GM18517 (cell line): ENCODE measurements around the gene OAT.
"Not testable (repeated sequence)": the region's sequence is repeated elsewhere in the genome, so short reads cannot be mapped to it uniquely, and the experiment has no call there.

Experiments
- ATAC-seq: cut with Tn5 transposase; IDR thresholded peaks from one replicate; pipeline ENCODE4 v1.9.1; 2021; ENCODE audit warnings: mild to moderate bottlenecking, moderate library complexity; ENCODE audit not compliant: unreplicated experiment

OAT gene

DNA sequence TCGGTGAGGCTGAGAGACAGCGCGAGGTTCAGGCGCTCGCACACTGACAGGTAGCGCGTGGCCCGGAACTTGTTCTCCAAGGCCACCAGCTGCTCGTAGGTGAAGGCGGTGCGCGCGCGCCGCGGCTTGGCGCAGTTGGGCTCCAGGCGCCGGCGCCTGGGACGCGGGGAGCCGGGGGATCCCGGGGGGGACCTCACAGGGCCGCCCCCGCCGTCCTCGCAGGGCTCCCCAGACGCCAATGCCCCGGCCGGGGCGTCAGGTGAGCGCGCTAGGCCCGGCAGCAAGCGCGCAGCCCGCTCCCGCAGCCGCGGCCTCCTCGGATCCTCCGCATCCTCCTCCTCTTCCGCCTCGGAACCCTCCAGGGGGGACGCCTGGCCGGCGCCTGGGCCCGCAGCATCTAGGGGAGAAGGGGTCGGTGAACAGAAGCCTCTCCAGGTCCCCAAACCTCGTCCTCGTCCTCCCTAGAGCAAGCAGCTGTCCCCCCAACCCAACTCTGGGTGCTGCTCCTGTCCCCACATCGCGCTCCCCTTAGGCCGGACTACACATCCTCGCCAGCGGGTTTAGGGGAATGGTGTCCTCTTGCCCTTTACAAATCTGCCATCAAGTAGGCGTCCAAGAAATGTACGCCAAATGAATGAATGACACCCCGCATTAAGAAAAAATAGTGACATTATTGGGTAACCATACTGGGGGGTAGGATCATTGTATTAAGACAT is 29.2 kb upstream of the OAT start:
- no peak for ATAC-seq

- no peak for ATAC-seq
These were observed 28.4 kb upstream of the OAT start for GRCh38 chr10:124446830-124447750.

- not testable (repeated sequence) for ATAC-seq
These were observed 23.0 kb upstream of the OAT start for GRCh38 chr10:124441694-124442093.

GRCh38 chr10:124436191-124436638 is 17.5 kb upstream of the OAT start:
- ATAC-seq: peak; percentile 83

DNA sequence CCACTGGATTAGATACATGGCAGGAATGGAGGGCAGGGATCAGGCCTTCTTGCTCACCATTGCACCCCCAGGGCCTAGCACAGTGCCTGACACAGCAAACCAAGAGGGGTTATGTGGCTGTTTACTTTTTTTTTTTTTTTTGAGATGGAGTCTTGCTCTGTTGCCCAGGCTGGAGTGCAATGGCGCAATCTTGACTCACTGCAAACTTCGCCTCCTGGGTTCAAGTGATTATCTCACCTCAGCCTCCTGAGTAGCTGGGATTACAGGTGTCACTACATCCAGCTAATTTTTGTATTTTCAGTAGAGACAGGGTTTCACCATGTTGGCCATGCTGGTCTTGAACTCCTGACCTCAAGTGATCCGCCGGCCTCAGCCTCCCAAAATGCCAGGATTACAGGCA is 17.0 kb upstream of the OAT start:
- ATAC-seq: not testable (repeated sequence)

- ATAC-seq: no peak
These were observed 14.7 kb upstream of the OAT start for GRCh38 chr10:124433461-124433860.

GRCh38 chr10:124430077-124430476 is 11.4 kb upstream of the OAT start:
- ATAC-seq: no peak

GRCh38 chr10:124429576-124429975 is 10.9 kb upstream of the OAT start:
- no peak for ATAC-seq

GRCh38 chr10:124428207-124428777 is 9.6 kb upstream of the OAT start:
- no peak for ATAC-seq

GRCh38 chr10:124425227-124425962 is 6.7 kb upstream of the OAT start:
- no peak for ATAC-seq

- no peak for ATAC-seq
These were observed 5.1 kb upstream of the OAT start for GRCh38 chr10:124423813-124424212.

DNA sequence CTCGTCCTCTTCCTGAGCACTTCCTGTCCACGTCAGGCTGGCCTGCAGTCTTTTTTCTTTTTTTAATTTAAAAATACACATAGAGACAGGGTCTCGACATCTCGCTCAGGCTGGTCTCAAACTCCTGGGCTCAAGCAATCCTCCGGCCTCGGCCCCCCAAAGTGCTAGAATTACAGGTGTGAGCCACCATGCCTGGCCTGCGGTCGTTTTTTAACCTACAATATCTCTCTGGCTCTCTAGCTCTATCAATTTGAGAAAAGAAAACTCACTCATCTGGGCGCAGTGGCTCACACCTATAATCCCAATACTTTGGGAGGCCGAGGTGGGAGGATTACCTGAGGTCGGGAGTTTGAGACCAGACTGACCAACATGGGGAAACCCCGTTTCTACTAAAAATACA is 4.0 kb upstream of the OAT start:
- ATAC-seq: no peak

DNA sequence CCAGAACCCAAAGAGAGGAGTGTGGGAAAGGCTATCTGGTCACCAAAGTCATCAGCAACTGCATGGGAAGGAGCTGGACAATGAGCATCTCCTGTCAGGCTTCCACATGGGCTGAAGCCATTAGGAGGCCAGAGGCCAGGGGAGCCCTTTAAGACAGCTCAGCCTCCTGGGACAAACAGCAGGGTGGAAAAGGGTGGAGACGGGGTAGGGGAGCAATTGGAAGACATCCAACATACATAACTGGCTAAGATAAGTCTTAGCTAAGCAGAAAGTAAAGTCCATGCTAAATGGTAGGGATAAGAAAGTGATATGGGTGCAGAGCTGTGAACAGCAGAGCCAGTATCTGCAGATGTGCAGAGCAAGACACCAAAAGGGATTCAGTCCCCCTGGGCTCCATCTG is 1.5 kb upstream of the OAT start:
- no peak for ATAC-seq

DNA sequence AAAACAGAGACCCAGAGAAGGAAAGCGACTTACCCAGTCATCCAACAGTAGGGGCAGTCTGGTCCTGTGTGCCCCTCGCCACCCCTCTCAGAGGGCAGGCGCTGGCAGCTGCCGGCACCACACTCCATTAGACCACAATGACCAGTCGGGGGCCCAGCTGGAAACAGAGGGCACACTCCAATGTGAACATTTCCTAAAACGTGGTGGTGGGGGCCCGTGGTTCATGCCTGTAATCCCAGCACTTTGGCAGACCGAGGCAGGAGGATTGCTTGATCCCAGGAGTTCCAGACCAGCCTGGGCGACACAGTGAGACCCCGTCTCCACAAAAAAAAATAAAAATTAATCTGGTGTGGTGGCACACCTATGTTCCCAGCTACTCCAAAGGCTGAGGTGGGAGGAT is 912 bp upstream of the OAT start:
- ATAC-seq: no peak

DNA sequence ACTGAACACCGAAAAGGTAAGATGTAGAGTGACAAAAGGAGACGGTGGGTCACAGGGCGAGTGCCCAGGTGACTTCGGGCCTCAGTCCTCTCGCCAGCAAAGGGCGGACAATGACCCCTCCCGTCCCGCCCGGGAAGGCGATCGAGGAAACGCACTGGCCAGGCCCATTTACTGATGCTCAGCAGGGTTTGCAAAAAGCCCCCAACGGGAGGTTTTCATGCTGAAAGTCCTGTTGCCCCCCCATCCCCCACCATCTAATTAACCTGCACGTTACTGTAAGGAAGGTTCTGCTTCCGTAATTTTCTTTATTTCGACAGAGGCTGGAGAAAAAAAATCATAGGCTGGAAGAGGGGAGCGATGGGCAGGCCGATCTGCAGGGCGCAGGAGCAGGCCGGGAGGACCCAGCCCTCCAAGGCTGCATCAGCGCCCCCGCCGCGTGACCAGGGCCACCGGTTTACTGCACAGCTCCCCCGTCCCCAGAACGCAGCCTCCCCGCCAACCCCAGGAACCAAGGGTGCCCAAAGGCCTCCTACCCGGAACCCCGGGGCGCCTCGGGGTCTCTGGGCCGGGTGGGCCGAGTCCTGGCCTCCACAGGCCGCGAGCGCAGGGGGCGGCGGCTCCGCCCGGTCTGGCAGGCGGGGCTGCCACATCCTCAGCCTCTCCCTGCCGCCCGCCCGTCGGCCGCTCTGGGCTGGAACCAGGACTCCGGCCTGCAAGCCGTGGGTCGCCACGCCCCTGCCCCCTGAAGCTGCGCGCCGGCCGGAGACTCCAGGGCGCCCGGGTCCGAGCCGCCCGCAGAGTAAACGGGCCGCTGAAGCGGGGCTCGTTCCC is 613 bp downstream of the OAT start:
- ATAC-seq: peak; percentile 21

DNA sequence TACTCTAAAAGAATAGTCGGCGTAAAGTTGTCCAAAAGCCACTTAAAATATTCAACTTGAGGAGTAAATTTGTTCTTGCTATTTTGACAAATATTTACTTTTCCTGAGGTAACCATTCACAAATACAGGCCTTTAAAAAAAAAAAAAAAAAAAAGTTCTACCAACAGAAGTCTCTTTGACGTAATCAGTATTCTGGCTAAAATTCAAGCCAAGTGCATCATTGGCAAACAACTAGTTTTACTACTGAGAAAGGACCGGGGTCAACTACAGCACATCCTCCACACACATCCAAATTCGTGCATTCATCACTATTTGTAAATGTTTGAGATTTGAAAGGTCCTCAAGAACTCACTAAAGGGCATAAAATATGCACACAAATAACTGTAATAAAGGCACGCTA is 2.0 kb downstream of the OAT start:
- ATAC-seq: no peak

GRCh38 chr10:124415210-124415609 is 3.5 kb downstream of the OAT start:
- ATAC-seq: no peak

DNA sequence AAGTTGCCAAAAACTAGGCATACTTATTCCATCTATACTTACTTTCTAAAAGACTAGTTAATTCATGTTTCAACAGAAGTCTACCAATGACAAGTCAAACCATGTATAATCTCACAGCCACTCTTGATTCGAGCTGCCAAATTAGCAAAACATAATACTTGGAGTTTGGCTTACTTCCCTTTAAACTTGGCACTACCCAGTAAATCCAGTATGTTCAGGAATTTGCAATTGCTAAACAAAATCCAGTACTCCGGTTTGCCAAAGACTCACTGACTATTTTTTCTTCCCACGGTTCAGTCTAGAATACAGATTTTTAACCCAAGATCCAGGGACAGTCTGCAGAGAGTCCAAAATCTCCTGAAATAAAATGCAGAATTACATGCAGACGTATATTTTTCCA is 4.6 kb downstream of the OAT start:
- ATAC-seq: no peak

- ATAC-seq: no peak
These were observed 9.0 kb downstream of the OAT start for GRCh38 chr10:124409696-124410095.

GRCh38 chr10:124408357-124408756 is 10.4 kb downstream of the OAT start:
- no peak for ATAC-seq
